ENCODE data around the gene CHST1. TPM values are rescaled to one million over a fixed set of nuclear protein-coding genes. Genes with fewer than 3 reads are reported as not detected.

CHST1 gene
- total RNA-seq, 1 experiment from 2014 or later: not detected

DNA sequence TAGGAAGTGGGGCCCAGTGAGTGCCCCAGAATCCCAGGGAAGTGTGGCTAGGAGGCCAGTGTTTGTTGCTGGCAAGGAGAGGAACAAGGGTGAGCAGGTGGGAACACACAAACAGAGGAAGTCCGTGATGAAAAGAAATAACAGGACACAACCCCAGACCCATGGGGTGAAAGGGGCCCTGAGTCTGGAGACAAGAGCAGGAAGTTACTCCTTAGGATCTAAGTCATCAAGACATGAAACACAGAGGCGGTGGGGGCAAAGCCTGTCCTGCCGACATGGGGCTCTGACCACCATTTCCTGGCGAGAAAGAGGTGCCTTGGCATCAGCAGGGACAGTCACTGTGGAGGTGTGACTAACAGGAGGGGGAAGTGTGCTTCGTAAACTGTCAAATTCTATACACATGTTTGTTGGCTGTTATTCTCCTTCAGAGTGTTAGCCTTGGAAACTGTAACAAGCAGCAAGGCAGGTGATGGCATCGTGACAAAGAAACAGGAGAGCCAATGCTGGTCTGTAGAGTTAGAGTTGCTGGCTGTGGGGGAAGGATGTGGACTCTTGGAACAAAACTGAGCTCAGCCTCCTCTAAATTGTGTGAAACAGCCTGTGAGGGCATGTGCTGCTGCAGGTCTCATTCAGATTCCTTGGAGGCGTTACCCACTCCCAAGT, 21.7 kb downstream of the CHST1 start:
- Histone ChIP-seq H3K27ac (ENCODE audit: low read length) (no peak overlapping the region), H3K79me2 (ENCODE audit: low read length) (no peaks in the 10 kb centered on the region), H3K9me2 (replicated peaks; ENCODE audit: low read length) (no peaks in the 10 kb centered on the region), H2AFZ (ENCODE audit: low read length) (no peak overlapping the region), H3K9me3 (ENCODE audit: low read length) (no peaks in the 10 kb centered on the region), H3K4me2 (ENCODE audit: low read length) (no peak overlapping the region), H3K9ac (ENCODE audit: low read length) (no peak overlapping the region), H4K20me1 (ENCODE audit: low read length) (no peaks in the 10 kb centered on the region), H3K4me3 (ENCODE audit: low read length) (no peak overlapping the region), H3K36me3 (ENCODE audit: low read depth, low read length) (no peaks in the 10 kb centered on the region), H3K27me3 (ENCODE audit: low read length) (peaks cover 40% of the 10 kb centered on the region), H3K4me1 (ENCODE audit: insufficient read depth, low read length) (no peaks in the 10 kb centered on the region), H3F3A (ENCODE audit: low read length, unreplicated experiment) (no peaks in the 10 kb centered on the region)
- ATAC-seq (no peak), DNase-seq (no peak)
- BruUV-seq (replicated peaks): no TSS peak
- ChIA-PET POLR2A (ENCODE audit: unreplicated experiment) (no interaction called here), CTCF (no interaction called here)
- intact Hi-C loops (cut with micrococcal nuclease): no loop called here
- no peak for TF ChIP-seq EZH2phosphoT487 (IDR thresholded peaks at IDR 0.05; ENCODE audit: borderline replicate concordance, low read length)
- TF ChIP-seq, protein P1, sequence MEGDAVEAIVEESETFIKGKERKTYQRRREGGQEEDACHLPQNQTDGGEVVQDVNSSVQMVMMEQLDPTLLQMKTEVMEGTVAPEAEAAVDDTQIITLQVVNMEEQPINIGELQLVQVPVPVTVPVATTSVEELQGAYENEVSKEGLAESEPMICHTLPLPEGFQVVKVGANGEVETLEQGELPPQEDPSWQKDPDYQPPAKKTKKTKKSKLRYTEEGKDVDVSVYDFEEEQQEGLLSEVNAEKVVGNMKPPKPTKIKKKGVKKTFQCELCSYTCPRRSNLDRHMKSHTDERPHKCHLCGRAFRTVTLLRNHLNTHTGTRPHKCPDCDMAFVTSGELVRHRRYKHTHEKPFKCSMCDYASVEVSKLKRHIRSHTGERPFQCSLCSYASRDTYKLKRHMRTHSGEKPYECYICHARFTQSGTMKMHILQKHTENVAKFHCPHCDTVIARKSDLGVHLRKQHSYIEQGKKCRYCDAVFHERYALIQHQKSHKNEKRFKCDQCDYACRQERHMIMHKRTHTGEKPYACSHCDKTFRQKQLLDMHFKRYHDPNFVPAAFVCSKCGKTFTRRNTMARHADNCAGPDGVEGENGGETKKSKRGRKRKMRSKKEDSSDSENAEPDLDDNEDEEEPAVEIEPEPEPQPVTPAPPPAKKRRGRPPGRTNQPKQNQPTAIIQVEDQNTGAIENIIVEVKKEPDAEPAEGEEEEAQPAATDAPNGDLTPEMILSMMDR (conservative IDR thresholded peaks at IDR 0.05; ENCODE audit: low read depth, low read length): no peak
- no peak for TF ChIP-seq EZH2 (IDR thresholded peaks at IDR 0.05; ENCODE audit: low read length, unreplicated experiment)

GRCh38 chr11:45641961-45642360, 23.5 kb downstream of the CHST1 start:
- ChIA-PET CTCF (no interaction called here), POLR2A (ENCODE audit: unreplicated experiment) (no interaction called here)
- Histone ChIP-seq H3K9ac (ENCODE audit: low read length) (no peak overlapping the region), H3K9me2 (replicated peaks; ENCODE audit: low read length) (no peaks in the 10 kb centered on the region), H3K9me3 (ENCODE audit: low read length) (no peaks in the 10 kb centered on the region), H3F3A (ENCODE audit: low read length, unreplicated experiment) (no peaks in the 10 kb centered on the region), H3K36me3 (ENCODE audit: low read depth, low read length) (no peaks in the 10 kb centered on the region), H3K4me1 (ENCODE audit: insufficient read depth, low read length) (no peaks in the 10 kb centered on the region), H2AFZ (ENCODE audit: low read length) (no peak overlapping the region), H3K27ac (ENCODE audit: low read length) (no peak overlapping the region), H4K20me1 (ENCODE audit: low read length) (no peaks in the 10 kb centered on the region), H3K4me3 (ENCODE audit: low read length) (no peak overlapping the region), H3K27me3 (ENCODE audit: low read length) (peaks cover 51% of the 10 kb centered on the region), H3K79me2 (ENCODE audit: low read length) (no peaks in the 10 kb centered on the region), H3K4me2 (ENCODE audit: low read length) (no peak overlapping the region)
- BruUV-seq (replicated peaks): no TSS peak
- DNase-seq: no peak
- no peak for ATAC-seq
- intact Hi-C loops (cut with micrococcal nuclease): no loop called here
- TF ChIP-seq EZH2 (IDR thresholded peaks at IDR 0.05; ENCODE audit: low read length, unreplicated experiment) (no peak), EZH2phosphoT487 (IDR thresholded peaks at IDR 0.05; ENCODE audit: borderline replicate concordance, low read length) (no peak)
- TF ChIP-seq, protein P1 (conservative IDR thresholded peaks at IDR 0.05; ENCODE audit: low read depth, low read length): no peak

DNA sequence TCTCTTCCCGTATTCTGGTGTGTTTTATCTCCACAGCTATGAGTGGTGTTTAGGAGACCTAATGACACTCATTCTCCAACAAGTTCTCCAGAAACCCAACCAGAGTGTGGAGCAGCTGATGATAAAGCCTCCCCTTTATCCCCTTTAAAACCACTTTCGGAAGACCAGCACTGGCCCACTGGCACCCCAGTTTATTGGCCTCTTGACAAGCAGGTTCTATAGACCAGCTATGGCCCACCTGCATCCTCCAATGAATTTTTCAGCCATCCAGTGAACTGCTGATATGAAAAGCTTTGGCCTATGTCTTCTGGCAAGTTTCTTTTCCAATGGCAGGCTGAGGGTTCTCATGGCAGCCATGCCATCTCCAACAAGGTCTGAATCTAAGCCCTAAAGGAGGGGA, 27.4 kb downstream of the CHST1 start:
- Histone ChIP-seq H3K36me3 (ENCODE audit: low read depth, low read length) (no peaks in the 10 kb centered on the region), H3K4me3 (ENCODE audit: low read length) (no peak overlapping the region), H3K4me1 (ENCODE audit: insufficient read depth, low read length) (no peaks in the 10 kb centered on the region), H3K9me3 (ENCODE audit: low read length) (no peaks in the 10 kb centered on the region), H3K9ac (ENCODE audit: low read length) (no peak overlapping the region), H3F3A (ENCODE audit: low read length, unreplicated experiment) (no peaks in the 10 kb centered on the region), H3K9me2 (replicated peaks; ENCODE audit: low read length) (no peaks in the 10 kb centered on the region), H3K79me2 (ENCODE audit: low read length) (no peaks in the 10 kb centered on the region), H3K4me2 (ENCODE audit: low read length) (no peak overlapping the region), H2AFZ (ENCODE audit: low read length) (no peak overlapping the region), H3K27me3 (ENCODE audit: low read length) (peaks cover 41% of the 10 kb centered on the region), H3K27ac (ENCODE audit: low read length) (no peak overlapping the region), H4K20me1 (ENCODE audit: low read length) (no peaks in the 10 kb centered on the region)
- DNase-seq (no peak), ATAC-seq (no peak)
- ChIA-PET POLR2A (ENCODE audit: unreplicated experiment) (no interaction called here), CTCF (no interaction called here)
- intact Hi-C loops (cut with micrococcal nuclease): no loop called here
- no TSS peak for BruUV-seq (replicated peaks)
- TF ChIP-seq, protein P1 (conservative IDR thresholded peaks at IDR 0.05; ENCODE audit: low read depth, low read length): no peak
- TF ChIP-seq EZH2 (IDR thresholded peaks at IDR 0.05; ENCODE audit: low read length, unreplicated experiment): no peak
- no peak for TF ChIP-seq EZH2phosphoT487 (IDR thresholded peaks at IDR 0.05; ENCODE audit: borderline replicate concordance, low read length)

Measured in PC-3 (cell line).